OCI-M2 (cell line): ENCODE data around the gene PRKCQ.

Experiments
- DNase-seq: peaks from one replicate; lab custom pipeline; 2025; ENCODE audit not compliant: unreplicated experiment; lab: John Stamatoyannopoulos, UW

Gene PRKCQ

GRCh38 chr10:6410830-6411229 lies 169.2 kb downstream of the PRKCQ start:
- no peak for DNase-seq

GRCh38 chr10:6409971-6410643 lies 170.0 kb downstream of the PRKCQ start:
- DNase-seq = no peak

GRCh38 chr10:6408799-6409198 lies 171.3 kb downstream of the PRKCQ start:
- DNase-seq = no peak

- DNase-seq = no peak
Observed at GRCh38 chr10:6407034-6407721, 172.9 kb downstream of the PRKCQ start.

GRCh38 chr10:6406220-6407033 lies 173.6 kb downstream of the PRKCQ start:
- DNase-seq = no peak

GRCh38 chr10:6405713-6406112 lies 174.4 kb downstream of the PRKCQ start:
- DNase-seq = no peak

GRCh38 chr10:6404127-6405072 lies 175.7 kb downstream of the PRKCQ start:
- DNase-seq = no peak

GRCh38 chr10:6402960-6403359 lies 177.1 kb downstream of the PRKCQ start:
- DNase-seq = no peak

GRCh38 chr10:6402349-6402709 lies 177.7 kb downstream of the PRKCQ start:
- no peak for DNase-seq

GRCh38 chr10:6401558-6402348 lies 178.3 kb downstream of the PRKCQ start:
- peak; percentile 10 for DNase-seq

GRCh38 chr10:6400821-6401465 lies 179.1 kb downstream of the PRKCQ start:
- DNase-seq = no peak

- no peak for DNase-seq
Observed at GRCh38 chr10:6400331-6400730, 179.7 kb downstream of the PRKCQ start.

GRCh38 chr10:6399879-6400278 lies 180.2 kb downstream of the PRKCQ start:
- DNase-seq = no peak

- DNase-seq = no peak
Observed at GRCh38 chr10:6399231-6399741, 180.8 kb downstream of the PRKCQ start.

GRCh38 chr10:6398399-6398798 lies 181.7 kb downstream of the PRKCQ start:
- DNase-seq = no peak

GRCh38 chr10:6396652-6397051 lies 183.4 kb downstream of the PRKCQ start:
- no peak for DNase-seq

- no peak for DNase-seq
Observed at GRCh38 chr10:6396226-6396625, 183.8 kb downstream of the PRKCQ start.

- DNase-seq = no peak
Observed at GRCh38 chr10:6395606-6396005, 184.5 kb downstream of the PRKCQ start.

- no peak for DNase-seq
Observed at GRCh38 chr10:6394084-6394483, 186.0 kb downstream of the PRKCQ start.
